ENCODE measurements around the gene ATP12A.

Gene ATP12A

DNA sequence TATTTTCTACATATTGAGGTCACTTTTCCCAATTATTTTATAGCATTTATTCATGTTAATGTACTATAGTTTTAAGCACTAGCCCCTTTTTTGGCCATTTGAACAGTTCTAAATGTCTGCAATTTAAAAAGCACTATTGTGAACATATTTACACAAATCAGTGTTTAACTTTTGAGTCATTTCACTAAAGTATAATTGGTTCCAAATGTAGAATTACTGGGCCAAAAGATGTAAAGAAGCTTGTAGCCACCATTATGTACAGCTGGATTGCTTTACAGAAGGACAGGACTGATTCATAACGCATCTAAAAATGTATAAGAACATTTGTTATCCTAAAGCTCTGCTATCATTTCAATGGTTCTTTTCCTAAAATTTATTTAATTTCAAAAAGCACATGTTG lies 16.6 kb upstream of the ATP12A start:
- DNase-seq: no peak

DNA sequence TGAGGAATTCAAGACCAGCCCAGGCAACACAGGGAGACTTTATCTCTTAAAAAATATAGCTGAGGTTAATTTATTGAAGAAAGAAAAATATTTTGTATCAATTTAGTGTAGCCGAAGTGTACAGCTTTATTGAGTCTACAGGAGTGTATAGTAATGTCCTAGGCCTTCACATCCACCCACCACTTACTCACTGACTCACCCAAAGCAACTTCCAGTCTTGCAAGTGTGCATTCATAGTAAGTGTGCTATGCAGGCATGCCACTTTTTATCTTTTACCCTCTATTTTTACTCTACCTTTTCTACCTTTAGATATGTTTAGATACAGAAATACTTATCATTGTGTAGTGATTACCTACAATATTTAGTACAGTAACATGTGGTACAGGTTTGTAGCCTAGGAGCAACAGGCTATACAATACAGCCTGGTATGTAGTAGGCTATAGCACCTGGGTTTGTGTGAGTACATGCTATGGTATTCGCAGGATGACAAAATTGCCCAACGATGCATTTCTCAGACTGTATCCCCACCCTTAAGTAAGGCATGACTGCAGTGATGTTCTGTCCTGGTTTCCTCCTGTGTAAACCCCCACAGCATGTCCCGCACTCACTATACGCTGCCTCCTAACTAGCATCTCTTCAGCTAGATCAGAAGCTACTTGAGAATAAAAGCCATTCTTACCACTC lies 15.3 kb upstream of the ATP12A start:
- no peak for DNase-seq

DNA sequence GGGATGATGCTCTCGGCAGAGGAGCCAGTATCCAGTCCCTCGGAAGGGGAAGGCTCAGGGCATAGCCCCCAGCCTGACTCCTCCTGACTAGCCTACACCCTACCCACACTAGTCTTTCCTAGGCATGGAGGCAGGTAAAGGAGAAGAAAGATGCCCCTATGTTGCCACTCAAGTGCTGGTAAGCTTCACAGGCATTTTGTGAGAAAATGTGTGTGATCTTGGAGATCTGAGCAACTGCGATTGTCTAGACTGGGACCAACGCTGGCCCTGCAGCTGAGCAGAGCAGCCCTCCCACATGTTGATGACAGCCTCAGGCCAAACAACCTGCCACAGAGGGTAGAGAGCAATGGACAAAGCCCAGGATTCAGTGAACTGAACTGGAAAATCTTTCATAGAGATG lies 11.7 kb upstream of the ATP12A start:
- no peak for DNase-seq

DNA sequence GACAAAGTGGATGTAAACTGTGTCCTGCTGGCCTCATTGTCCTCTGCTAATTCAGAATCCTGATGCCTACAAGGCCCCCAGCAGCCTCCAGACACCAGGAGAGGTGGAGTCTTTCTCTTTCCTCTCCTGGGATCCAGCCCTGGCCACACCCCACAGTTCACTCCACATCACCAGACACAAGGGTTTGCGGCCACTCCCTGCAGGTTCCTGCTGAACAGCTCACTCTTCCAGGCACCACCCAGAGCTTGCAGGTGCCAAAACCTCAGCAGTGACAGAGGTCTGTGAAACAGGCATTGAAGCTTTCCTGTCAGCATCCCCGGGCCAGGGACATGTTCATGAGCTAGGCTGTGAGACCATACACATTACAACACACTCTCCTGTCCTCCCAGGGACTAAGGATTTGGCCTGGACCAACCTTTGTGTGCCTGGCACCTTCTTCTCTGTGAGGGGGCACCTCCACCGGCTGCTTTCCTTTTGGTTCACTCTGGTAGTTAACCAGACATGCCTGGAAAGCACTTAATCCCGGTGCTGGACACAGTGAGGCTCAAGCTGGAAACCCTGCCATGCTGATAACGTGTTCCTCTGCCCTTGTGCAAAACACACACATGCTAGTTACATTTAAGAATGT lies 11.1 kb upstream of the ATP12A start:
- no peak for DNase-seq

DNA sequence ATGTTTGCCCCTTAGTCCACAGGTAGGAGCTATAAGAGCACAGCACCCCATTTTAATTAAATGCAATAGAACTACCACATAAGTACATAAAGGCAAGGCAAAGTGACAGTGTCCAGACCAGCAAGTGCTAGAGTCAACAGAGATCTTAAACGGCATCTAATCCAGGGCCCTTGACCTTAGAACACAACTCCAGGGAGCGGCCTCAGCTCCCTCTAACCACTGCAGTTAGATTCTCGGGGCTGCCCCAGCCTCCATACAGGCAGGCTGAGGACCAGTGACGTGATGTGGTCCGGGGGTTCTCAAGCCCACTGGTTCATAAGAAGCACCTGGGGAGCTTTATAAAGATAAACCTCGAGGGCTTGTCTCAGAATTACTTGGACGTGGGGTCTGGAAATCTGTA lies 10.0 kb upstream of the ATP12A start:
- no peak for DNase-seq

DNA sequence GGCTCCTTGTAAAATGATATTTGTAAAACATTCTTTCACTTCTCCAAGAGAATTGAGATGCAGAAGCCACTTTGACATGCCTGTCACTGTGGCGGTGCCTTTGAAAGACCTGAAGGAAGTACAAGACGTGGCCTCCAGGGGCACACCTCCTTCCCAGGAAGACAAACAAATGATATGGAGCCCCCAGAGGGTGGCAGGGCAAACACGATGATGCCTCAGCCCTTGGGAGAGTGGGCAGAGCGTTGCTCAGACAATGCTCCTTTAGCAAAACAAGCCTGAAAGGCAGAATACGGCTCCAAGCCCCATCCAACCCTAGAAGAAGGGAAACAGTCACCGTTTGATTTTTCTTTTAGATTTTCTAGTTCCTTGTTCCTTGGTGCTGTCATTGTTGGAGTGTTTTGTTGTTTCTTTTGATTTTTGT lies 9.2 kb upstream of the ATP12A start:
- DNase-seq: no peak

DNA sequence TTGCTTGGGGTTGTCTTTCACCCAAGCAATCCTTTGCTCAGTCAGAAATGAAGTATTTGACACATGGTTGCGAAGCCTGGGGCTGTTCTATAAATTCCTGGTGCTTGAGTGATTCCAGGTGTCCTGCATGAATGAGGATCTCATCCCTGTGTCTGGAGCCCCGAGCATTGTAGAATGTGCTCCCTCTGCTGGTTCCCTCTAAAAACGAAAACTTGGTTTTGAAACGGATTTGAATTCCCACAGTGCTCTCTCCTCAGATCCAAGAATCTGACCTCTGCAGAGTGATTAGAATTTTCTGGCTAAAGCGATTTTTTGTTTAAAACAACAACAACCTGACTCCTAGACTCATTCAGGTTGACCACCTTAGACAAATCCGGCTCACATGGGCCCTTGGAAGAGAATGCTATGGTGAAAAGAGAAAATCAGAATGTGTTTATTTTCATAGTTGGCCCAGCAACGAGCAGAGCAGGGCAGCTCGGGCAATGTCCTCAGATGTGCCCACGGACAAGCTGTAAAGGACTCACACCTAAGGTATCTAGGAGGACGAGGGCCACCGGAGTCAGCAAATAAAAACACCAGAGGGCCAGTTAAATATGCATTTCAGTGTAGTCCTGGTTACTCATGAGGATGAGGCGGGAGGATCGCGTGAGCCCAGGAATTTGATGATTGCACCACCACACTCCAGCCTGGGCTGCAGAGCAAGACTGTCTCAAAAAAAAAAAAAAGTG lies 8.7 kb upstream of the ATP12A start:
- no peak for DNase-seq

DNA sequence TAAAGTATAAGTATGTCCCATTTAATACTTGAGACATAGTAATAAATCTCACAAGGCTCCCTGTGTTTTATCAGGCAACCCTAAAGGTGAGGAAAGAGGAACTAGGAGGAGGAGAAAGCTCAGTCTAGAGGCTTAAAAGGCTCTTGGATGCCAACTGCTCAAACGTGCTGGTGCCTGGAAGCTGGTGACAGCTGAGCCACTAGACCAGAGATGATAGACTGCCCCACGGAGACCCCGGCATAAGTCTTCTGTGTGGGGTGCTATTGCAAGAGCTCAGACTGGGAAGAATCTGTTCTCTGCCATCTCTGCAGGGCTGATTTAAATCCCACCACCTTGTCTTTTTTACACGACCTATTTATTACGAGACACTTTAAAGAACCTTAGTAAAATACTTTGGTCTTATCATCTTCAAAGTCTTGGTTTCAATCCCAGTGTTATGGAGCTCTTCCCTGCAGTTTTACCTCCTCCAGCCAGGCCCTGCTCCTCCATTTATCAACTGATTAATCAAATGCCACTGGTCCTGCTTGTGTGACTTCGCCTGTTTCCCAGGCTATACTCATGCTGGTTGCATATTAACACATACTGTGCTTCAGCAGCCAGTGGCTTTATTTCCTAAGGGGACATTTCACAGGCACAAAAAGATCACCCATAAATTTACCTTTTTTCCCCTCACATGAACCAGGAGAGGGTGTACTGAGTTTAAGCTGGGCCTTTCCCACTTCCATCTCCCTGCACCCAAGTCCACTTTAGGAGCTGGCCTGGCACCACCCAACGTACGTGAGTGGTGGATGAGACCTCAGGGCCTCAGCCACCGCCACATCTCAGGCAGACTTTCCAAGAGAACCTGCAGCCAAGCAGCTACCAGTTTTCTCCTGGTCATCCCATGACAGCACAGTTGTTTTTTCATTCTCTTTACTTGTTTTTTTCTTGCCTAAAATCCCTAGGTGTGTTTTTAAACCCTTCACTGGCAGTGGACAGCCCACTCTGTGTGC lies 7.8 kb upstream of the ATP12A start:
- no peak for DNase-seq

DNA sequence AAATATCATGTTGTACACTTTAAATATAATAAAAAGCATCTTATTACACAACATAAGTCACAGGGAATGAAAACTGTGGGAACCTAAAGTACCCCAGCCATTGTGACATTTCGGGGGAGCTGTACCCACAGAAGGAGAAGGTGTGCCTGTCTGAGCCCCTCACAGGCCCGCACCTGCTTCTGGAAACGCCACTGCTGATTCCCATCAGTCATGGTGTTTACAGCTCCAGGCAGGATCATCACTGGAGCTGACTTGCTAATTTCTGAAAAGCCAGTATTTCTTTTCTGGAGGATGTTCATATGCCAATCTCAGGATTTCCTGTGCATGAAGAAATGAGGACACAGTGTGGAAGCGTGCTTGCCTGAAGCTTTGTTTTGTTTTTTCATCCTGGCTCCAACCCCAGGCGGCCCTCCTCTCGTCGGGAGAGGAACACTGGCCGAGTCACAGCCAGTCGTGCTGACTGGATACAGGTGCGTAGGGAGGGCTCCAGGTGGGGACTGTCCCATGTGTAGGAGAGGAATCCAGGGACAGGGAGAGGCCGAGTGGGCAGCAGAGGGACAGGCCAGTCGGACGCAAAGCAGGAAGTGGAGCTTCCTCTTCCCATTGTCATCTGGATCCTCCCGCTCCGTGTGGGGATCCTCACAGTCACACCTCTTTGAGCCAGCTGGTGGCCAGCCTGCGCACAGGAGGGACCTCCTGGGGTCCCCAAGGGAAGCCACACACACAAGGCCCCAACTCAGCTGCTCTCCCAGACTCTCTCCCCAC lies 4.2 kb upstream of the ATP12A start:
- DNase-seq: no peak

DNA sequence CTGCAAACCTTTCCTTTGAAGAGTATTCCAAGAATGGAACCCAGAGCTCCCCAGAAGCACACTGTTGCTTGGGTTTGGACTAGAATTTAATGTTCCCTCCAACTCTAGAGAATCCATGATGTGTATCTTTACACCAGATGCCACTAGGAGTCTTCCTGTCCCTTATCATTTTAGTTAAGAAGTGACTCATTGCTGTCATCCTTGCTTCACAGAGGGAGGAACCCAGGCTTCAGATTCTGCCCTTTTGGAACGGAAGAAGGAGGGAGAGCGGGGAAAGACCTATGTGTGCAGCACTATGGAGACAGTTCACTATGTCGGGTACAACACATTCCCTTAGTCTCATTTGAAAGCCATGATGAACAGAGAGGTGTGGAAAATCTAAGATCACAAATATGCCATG lies 2.1 kb upstream of the ATP12A start:
- DNase-seq: no peak

DNA sequence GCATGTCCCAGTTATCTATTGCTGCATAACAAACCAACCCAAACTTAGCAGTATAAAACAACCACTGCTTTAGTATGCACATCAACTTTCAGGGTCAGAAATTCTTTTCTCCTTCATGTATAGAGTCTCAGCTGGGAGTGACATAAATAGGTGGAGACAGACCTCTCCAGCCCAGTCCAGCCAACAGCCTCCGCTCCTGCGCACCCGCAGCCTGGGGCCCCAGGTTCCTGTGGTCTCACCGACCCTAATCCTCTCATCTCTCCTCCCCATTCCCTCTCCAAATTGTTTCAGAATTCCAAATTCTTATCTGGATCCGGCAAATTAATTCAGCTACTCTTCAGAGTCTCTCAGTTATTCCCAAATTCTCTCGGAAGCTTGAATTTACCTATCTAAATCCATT lies 522 bp upstream of the ATP12A start:
- no peak for DNase-seq

DNA sequence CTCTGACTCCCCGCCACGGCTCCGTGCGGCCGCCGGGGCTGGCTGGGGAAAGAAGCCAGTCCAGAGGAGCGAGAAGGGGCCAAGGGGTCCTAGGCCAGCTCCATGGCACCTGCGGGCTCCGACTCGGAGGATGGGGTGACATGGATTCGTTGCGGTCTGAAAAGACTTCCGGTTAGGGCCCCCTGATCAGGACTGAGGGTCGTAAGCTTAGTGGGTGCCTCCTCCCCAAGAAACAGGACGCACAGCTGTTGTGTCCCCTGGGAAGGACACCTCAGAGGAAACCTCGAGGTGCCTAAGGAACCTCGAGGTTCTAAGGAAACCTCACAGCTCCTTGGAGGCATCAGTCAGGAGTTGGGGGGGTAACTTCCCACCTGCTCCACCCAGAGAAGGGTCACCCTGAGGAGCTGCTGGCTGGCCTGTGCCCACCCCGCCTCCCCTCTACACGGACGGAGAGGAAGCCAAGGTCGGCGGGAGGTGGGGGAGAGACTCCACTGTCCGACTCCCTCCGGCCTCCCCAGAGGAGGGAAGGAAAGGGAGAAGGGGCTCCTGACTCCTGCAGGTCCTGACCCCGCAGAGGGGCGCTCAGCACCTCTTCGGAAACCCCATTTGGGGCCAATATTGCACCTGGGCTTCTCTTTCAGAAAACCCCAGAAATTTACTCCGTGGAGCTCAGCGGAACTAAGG lies 855 bp downstream of the ATP12A start:
- no peak for DNase-seq

DNA sequence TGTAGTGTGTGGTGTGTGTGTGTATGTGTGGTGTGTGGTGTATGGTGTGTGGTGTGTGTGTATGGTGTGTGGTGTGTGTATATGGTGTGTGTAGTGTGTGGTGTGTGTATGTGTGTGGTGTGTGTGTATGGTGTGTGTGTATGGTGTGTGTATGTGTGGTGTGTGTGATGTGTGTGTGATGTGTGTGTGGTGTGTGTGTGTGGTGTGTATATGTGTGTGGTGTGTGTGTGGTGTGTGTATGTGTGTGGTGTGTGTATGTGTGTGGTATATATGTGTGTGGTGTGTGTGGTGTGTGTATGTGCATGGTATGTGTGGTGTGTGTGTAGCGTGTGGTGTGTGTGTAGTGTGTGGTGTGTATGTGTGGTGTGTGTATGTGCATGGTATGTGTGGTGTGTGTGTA lies 1.7 kb downstream of the ATP12A start:
- DNase-seq: no peak

DNA sequence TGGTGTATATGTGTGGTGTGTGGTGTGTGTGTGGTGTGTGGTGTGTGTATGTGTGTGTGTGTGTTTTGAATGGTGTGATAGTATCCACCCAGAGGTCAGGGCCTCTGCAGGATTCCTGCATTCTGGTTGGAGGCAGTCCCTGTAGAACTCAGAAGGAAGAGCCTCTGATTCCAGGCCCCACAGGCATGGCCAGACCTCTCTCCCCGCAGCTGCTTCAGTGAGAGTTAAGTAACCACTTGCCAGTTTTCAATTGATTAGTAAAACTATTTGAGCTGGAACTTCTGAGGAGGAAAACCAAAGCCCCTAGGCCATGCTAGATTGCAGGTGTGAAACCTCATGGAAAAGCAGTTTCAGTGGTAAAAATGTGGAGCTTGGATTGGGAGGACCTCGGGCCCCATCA lies 2.1 kb downstream of the ATP12A start:
- DNase-seq: no peak

DNA sequence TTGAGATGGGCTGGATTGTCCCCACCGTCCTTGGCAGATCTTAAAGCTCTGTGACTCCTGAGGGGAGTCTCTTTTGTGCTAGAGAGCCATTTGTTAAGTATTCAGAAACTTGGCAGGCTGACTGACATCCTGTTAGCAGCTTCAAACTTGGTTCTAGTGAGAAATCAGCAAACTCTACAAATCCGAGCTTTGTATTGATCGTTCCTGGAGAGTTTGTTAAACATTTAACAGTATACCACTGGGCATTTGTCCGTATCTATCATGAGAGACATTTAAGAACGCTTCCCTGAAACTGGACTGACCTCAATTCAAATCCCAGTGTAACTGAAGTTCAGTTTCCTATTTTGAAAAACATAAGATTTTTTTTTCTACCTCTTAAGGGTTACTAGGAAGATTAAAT lies 3.1 kb downstream of the ATP12A start:
- DNase-seq: no peak

DNA sequence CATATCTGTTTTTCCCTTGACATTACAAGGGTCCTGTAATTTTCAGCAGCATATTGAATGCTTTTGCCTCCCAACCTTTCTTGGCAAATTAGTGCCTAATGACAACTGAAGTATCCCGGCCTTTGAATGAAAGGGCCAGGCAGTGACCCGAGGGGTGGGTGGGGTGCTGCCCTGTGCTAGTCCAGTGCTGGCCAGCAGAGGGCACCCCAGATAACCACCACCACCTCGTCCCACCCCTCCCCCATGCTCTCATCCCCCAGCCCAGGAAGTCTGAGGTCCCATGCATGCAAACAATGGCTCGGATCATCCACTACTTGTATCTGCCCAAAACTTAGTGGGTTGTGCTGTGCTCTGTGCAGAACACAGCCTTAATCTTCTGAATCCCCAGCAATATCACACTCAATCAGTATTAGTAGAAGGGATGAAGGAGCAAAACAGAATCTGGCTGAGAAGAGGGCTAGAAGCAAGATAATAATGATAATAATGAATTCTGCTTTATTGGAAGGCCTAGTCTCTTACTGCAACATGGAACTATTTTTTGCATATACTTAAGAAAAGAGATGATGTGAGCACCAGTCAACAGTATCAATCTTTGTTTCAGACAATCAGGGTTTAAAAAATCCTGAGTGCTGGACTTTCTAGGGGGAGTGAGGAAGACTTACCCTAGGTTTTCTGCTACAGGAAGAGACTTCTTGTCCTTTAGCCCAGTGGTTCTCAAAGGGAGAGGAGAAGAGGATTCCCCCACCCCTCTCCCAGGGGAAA lies 3.8 kb downstream of the ATP12A start:
- DNase-seq: peak; percentile 14

DNA sequence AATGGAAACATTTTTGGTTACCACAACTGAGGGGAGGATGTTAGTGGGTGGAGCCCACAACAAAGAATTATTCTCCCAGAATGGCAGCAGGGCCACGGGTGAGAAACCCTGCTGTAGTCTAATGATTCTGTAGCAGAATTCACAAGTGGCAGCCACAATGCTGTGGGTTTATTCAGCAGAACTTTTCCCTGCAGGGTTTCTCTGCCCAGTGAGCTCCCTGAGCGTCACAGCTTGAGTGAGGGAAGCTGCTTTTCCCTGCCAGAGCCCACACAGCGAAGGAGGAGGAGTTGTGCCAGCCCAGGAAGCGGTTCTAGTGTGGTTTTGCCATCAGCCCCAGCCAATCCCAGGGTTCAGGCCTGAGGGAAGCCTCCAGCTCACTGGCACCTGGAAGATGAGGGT lies 4.4 kb downstream of the ATP12A start:
- DNase-seq: no peak

DNA sequence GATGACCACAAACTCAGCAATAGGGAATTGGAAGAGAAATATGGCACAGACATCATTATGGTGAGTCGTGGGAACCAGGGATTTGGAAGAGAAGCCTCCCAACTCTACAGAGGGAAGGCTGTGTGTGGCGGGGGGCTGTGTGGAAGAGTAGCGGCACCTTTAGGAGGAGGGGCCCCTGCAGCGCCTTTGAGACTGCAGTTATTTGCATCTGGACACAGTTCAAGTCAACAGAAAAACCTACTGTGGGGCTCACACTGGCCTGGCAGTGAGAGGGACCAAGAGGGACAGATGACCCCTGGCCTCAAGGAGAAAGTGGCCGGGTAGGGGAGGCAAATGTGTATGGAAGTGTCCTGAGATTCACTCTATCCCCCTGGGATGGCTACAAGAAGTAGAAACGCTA lies 5.1 kb downstream of the ATP12A start:
- DNase-seq: no peak

DNA sequence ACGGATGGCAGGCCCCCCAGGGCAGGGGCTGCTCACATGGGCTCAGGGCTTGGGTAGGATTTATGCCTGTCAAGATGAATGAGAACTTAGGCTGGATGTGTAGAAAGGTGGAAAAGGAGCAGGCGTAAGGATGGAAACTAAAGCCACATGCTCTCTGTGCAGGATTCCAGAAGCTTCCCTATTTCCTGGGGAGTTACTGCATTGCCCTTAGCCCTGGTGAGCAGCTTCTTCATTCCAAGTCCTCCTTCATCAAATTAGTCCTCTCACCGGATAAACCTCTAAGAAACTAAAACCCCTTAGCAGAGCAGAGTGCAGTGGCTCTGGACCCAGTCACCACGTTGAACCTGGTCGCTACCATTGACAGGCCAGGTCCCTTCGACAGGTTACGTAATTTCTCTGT lies 7.4 kb downstream of the ATP12A start:
- DNase-seq: no peak

DNA sequence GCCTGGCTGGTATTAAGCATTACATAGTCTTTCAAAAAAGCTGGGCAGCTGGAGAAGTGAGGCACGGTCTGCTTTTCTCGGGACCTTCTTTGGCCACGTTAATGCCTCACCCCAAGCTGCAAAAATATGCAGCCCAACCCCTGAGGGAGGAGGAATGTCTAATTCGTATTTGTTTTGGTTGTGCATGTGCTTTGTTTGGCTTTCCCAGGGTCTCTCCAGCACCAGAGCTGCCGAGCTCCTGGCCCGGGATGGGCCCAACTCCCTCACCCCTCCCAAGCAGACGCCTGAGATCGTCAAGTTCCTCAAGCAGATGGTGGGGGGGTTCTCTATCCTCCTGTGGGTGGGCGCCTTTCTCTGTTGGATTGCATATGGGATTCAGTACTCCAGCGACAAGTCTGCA lies 7.9 kb downstream of the ATP12A start:
- no peak for DNase-seq

DNA sequence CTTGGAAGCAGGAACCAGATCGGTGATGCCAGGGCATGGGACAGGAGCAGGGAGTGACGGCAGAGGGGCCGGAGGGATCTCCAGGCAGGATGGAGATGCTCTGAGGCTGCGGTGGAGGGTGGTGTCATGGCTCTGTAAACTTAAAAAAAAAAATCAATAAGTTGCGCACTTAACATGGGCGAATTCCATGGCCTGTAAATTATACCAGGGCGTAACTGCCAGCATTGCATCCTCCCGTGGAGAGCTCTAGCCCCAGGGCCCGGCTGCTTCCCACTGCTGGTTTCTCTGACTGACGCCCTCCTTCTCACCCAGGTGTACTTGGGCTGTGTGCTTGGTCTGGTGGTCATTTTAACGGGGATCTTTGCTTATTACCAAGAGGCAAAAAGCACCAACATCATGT lies 8.7 kb downstream of the ATP12A start:
- DNase-seq: no peak
